KMS-11 (cell line): ENCODE results near the gene GGT6.

Experiments
- H2AFZ ChIP-seq: fragments of 200-600 bp; sonication (generic); 2 replicates; pipeline ENCODE4 v1.6.1; 2016; ENCODE audit warnings: antibody characterized with exemption, mixed run types, low read depth
- H3K27ac ChIP-seq: fragments of 200-600 bp; sonication (generic); 2 replicates; pipeline ENCODE4 v1.6.1; 2016; ENCODE audit warnings: mild to moderate bottlenecking, mixed run types
- H3K27me3 ChIP-seq: fragments of 200-600 bp; sonication (generic); 2 replicates; pipeline ENCODE4 v1.6.1; 2017; ENCODE audit warnings: mild to moderate bottlenecking, low read depth, mixed run types, moderate library complexity; ENCODE audit not compliant: insufficient read depth
- H3K36me3 ChIP-seq: fragments of 200-600 bp; sonication (generic); 2 replicates; pipeline ENCODE4 v1.6.1; 2017; ENCODE audit warnings: mild to moderate bottlenecking, mixed run types; ENCODE audit not compliant: insufficient read depth
- H3K4me1 ChIP-seq: fragments of 200-600 bp; sonication (generic); 2 replicates; pipeline ENCODE4 v1.6.1; 2016; ENCODE audit warnings: mild to moderate bottlenecking, low read depth, mixed run types; ENCODE audit not compliant: poor library complexity, severe bottlenecking
- H3K4me2 ChIP-seq: fragments of 200-600 bp; sonication (generic); 2 replicates; pipeline ENCODE4 v1.7.0; 2016; ENCODE audit warnings: mild to moderate bottlenecking, mixed run types
- H3K4me3 ChIP-seq: fragments of 200-600 bp; sonication (generic); IDR thresholded peaks from 2 replicates; pipeline ENCODE4 v1.6.1; 2017; ENCODE audit warnings: low read depth, low read length, mixed read lengths; ENCODE audit not compliant: insufficient read depth
- H3K79me2 ChIP-seq: fragments of 200-600 bp; sonication (generic); 2 replicates; pipeline ENCODE4 v1.6.1; 2016; ENCODE audit warnings: low read depth, mixed run types; ENCODE audit not compliant: insufficient read depth
- H3K9ac ChIP-seq: fragments of 200-600 bp; sonication (generic); 2 replicates; pipeline ENCODE4 v1.6.1; 2016; ENCODE audit warnings: mild to moderate bottlenecking, mixed run types
- H4K20me1 ChIP-seq: fragments of 200-600 bp; sonication (generic); 2 replicates; pipeline ENCODE4 v1.6.1; 2016; ENCODE audit warnings: mild to moderate bottlenecking, mixed run types; ENCODE audit not compliant: insufficient read depth
- TF ChIP-seq, protein P1 (sequence below): fragments of 200-600 bp; sonication (generic); conservative IDR thresholded peaks from 2 replicates; pipeline ENCODE4 v1.6.1; 2017; ENCODE audit warnings: low read depth, mild to moderate bottlenecking, antibody characterized with exemption, low read length, moderate library complexity, mixed read lengths

GGT6 gene

DNA sequence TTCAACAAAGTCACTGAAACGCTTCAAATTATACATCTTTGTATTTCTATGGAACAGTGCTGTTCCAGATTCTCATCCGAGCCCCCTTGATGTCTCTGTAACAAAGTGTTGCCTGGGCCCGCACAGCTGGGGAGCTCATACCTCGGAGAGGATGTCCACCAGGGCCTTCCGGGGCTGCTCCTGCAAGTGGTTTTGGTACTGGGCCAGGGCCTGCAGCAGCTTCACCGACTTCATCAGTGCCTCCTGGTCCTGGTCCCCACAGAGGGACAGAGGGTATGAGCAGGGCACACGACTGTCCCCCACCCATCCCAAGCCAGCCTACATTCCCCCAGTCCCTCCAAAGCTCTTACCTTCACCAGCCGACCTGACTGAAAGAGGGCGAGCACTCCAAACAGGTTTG lies 6.7 kb downstream of the GGT6 start:
- H2AFZ ChIP-seq: no peak overlapping the region
- no peaks in the 10 kb centered on the region for H4K20me1 ChIP-seq
- H3K27me3 ChIP-seq: no peaks in the 10 kb centered on the region
- no peak overlapping the region for H3K27ac ChIP-seq
- H3K36me3 ChIP-seq: no peaks in the 10 kb centered on the region
- H3K79me2 ChIP-seq: peaks cover 26% of the 10 kb centered on the region
- TF ChIP-seq, protein P1, sequence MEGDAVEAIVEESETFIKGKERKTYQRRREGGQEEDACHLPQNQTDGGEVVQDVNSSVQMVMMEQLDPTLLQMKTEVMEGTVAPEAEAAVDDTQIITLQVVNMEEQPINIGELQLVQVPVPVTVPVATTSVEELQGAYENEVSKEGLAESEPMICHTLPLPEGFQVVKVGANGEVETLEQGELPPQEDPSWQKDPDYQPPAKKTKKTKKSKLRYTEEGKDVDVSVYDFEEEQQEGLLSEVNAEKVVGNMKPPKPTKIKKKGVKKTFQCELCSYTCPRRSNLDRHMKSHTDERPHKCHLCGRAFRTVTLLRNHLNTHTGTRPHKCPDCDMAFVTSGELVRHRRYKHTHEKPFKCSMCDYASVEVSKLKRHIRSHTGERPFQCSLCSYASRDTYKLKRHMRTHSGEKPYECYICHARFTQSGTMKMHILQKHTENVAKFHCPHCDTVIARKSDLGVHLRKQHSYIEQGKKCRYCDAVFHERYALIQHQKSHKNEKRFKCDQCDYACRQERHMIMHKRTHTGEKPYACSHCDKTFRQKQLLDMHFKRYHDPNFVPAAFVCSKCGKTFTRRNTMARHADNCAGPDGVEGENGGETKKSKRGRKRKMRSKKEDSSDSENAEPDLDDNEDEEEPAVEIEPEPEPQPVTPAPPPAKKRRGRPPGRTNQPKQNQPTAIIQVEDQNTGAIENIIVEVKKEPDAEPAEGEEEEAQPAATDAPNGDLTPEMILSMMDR: no peak
- no peak overlapping the region for H3K4me3 ChIP-seq
- H3K9ac ChIP-seq: peak overlapping the region; percentile 73; the same call in 1 of the 2 replicates
- H3K4me1 ChIP-seq: peaks cover 4% of the 10 kb centered on the region
- peak overlapping the region; percentile 94 for H3K4me2 ChIP-seq

DNA sequence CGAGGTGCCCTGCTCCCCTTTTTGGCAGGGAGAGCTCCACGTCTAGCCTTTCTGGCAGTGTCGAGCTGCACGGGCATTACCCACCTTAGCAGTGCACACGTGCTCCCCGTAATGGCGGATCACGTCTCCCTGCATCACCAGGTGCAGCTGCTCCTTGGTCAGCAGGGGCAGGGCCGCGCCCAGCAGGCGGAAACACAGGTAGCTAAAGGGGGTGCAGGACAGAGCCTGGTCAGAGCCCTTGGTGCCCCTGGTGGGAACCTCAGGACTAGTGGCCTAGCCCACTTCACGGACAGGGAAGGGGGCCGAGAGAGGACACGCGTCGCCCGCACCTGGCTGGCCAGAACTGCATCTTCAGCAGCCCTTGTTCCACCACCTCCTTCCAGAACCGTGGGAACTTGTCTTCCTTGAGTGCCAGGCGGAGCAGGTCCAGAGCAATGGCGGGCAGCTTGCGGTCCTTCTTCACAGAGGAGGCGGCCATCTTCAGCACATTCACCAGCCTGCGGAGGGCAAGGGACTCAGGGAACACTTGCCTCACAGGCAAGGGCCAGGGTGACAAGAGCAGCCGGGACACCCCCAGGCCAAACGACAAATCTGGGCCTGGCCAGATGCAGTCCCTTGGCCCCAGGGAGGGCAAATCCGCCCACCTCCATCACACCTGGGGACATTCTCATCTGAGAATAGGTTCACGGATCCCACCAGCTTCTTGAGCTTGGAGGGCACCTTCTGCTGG lies 8.4 kb downstream of the GGT6 start:
- no peak overlapping the region for H3K4me3 ChIP-seq
- TF ChIP-seq, protein P1: no peak
- H4K20me1 ChIP-seq: no peaks in the 10 kb centered on the region
- H3K9ac ChIP-seq: no peak overlapping the region
- H3K27me3 ChIP-seq: no peaks in the 10 kb centered on the region
- no peaks in the 10 kb centered on the region for H3K36me3 ChIP-seq
- H3K4me1 ChIP-seq: peaks cover 4% of the 10 kb centered on the region
- no peak overlapping the region for H3K27ac ChIP-seq
- H3K79me2 ChIP-seq: peaks cover 26% of the 10 kb centered on the region
- no peak overlapping the region for H3K4me2 ChIP-seq
- no peak overlapping the region for H2AFZ ChIP-seq

DNA sequence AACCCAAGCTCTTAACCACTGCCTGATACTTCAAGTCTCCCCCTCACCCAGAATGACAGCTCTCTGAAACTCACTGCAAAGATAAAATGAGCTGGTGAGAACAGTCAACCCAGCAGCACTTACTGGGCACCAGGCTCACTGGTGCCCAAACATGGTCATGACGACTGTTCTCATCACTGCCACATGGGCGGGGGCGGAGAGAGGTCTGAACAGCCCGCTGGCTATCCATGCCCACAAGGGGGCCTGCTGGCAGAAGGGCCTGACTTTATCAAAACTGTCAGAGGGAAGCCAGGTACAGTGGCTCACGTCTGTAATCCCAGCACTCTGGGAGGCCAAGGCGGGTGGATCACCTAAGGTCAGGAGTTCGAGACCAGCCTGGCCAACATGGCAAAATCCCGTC lies 9.2 kb downstream of the GGT6 start:
- Histone ChIP-seq H3K27me3 (no peaks in the 10 kb centered on the region), H3K4me3 (no peak overlapping the region), H3K4me1 (peaks cover 4% of the 10 kb centered on the region), H3K36me3 (no peaks in the 10 kb centered on the region), H3K9ac (no peak overlapping the region), H3K4me2 (no peak overlapping the region), H3K79me2 (peaks cover 26% of the 10 kb centered on the region), H3K27ac (no peak overlapping the region), H2AFZ (no peak overlapping the region), H4K20me1 (no peaks in the 10 kb centered on the region)
- TF ChIP-seq, protein P1: no peak

DNA sequence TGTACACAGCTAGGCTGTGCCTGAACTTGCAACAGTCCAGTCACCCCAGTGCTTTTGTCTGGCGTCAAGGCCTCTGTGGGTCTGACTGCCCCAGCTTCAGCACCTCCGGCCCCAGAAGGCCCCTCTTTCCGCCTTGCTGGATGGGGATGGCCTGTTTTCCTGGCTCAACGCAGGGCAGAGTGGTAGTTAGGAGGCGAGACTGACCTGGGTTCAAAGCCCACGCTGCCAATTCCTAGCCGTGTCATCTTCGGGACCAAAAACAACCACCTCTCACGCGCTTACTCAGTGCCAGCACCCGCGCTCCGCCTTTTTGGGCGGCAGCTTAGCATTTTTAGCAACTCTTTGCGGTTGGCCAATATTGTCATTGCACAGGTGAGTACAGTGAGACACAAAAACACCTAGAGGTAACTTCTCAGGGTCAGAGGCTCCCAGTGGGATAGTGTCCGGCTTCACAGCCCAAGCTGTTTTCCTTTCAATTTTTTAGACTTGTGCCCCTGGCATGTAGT lies 9.8 kb downstream of the GGT6 start:
- Histone ChIP-seq H3K4me2 (no peak overlapping the region), H3K79me2 (peaks cover 26% of the 10 kb centered on the region), H3K36me3 (no peaks in the 10 kb centered on the region), H2AFZ (no peak overlapping the region), H4K20me1 (no peaks in the 10 kb centered on the region), H3K4me1 (peaks cover 4% of the 10 kb centered on the region), H3K27me3 (no peaks in the 10 kb centered on the region), H3K9ac (no peak overlapping the region), H3K27ac (no peak overlapping the region), H3K4me3 (no peak overlapping the region)
- TF ChIP-seq, protein P1: no peak
